Measurements from ENCODE around the gene SH3RF3.

SH3RF3 gene

DNA sequence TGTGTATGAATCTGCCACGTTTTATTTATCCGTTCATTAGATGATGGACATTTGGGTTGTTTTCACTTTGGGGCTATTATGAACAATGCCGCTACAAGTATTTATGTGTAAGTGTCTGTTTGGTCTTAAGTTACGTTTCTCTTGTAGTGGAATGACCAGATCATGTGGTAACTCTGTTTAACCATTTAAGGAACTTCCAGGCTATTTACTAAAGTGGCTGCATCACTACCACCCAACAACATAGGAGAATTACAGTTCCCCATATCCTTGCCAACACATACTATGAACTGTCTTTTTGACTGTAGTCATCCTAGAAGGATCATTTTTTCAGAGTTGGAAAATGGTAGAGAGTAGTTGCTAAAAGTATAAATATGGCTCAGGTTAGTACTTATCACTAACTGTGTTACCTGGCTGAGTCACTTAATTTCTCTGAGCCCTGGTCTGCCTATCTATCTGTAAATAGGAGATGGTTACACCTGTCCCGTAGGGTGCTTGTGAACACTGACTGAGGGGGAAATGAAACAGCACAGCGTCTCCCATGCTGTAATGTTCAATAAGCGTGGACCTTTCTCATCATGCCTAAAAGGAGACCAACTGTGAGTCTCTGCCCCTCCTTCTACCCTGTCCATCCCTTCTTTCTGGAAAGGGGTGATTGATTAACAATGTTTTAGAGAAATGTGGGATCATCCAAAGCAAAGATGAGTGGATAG lies 103.1 kb downstream of the SH3RF3 start:
- no peak overlapping the region for H3K4ac ChIP-seq (ENCODE audit: low read depth, low read length)
- WGBS (ENCODE audit: extremely low coverage, insufficient coverage, insufficient read length): no CpG with 5 or more reads among the region's 7 CpGs
- H3K23ac ChIP-seq (ENCODE audit: low read length): no peak overlapping the region
- H4K12ac ChIP-seq (ENCODE audit: low read depth, low read length): no peak overlapping the region
- no peak overlapping the region for H2AK5ac ChIP-seq (ENCODE audit: low read length)
- H3K4me3 ChIP-seq (ENCODE audit: low read depth, low read length): no peak overlapping the region
- no peaks in the 10 kb centered on the region for H3K79me2 ChIP-seq (ENCODE audit: control insufficient read depth, insufficient read depth, low read length, poor library complexity)
- H2BK12ac ChIP-seq (ENCODE audit: low read length): no peak overlapping the region
- H3K4me1 ChIP-seq (ENCODE audit: control insufficient read depth in 1 of 2, insufficient read depth in 2 of 2, low read length in 2 of 2): no peaks in the 10 kb centered on the region
- H3K27ac ChIP-seq (ENCODE audit: low read depth, low read length): no peak overlapping the region
- no peaks in the 10 kb centered on the region for H3K36me3 ChIP-seq (ENCODE audit: control insufficient read depth in 1 of 2, insufficient read depth in 2 of 2, low read length in 2 of 2)
- no peak overlapping the region for H3K9ac ChIP-seq (ENCODE audit: low read length)
- peaks cover 2% of the 10 kb centered on the region for H3K9me3 ChIP-seq (ENCODE audit: insufficient read depth, low read depth, low read length)
- no peaks in the 10 kb centered on the region for H3K79me1 ChIP-seq (ENCODE audit: low read length)
- no peak overlapping the region for H2BK5ac ChIP-seq (ENCODE audit: low read depth, low read length, poor library complexity)
- no peak overlapping the region for H3K18ac ChIP-seq (ENCODE audit: low read length)
- no peak overlapping the region for H4K8ac ChIP-seq (ENCODE audit: low read depth, low read length)
- H2AFZ ChIP-seq (ENCODE audit: insufficient read depth, low read length, poor library complexity): no peak overlapping the region
- no peak overlapping the region for H4K91ac ChIP-seq (ENCODE audit: low read depth, low read length)
- no peak overlapping the region for H3K4me2 ChIP-seq (ENCODE audit: low read length)
- no peaks in the 10 kb centered on the region for H3K27me3 ChIP-seq (ENCODE audit: insufficient read depth, low read length)
- H2BK120ac ChIP-seq (ENCODE audit: insufficient read depth, low read length, poor library complexity): no peak overlapping the region
- no peak for DNase-seq
- no peak overlapping the region for H3K14ac ChIP-seq (ENCODE audit: low read length)

DNA sequence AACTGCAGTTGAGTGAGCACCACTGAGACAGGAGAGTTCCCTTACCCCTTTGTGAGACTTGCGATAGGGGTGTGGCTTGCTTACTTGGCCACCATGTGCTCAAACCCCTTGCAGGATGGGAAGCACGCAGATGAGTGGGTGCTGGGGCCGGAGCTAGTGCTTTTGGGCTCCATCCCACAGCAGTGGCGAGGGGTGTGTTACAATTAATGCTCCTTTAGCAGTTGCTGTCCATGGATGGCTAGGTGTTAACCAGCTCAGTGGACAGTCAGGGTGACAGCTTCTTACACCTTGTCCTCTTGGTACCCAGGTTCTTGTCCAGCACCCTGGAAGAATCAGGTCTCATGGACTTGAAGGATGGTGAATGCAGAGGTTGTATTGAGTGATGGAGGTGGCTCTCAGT lies 103.9 kb downstream of the SH3RF3 start:
- no peak overlapping the region for H2BK5ac ChIP-seq (ENCODE audit: low read depth, low read length, poor library complexity)
- no peak overlapping the region for H3K9ac ChIP-seq (ENCODE audit: low read length)
- WGBS (ENCODE audit: extremely low coverage, insufficient coverage, insufficient read length): no CpG with 5 or more reads among the region's 4 CpGs
- H3K27me3 ChIP-seq (ENCODE audit: insufficient read depth, low read length): no peaks in the 10 kb centered on the region
- H3K9me3 ChIP-seq (ENCODE audit: insufficient read depth, low read depth, low read length): peaks cover 2% of the 10 kb centered on the region
- H2AK5ac ChIP-seq (ENCODE audit: low read length): no peak overlapping the region
- H3K79me2 ChIP-seq (ENCODE audit: control insufficient read depth, insufficient read depth, low read length, poor library complexity): no peaks in the 10 kb centered on the region
- H2BK120ac ChIP-seq (ENCODE audit: insufficient read depth, low read length, poor library complexity): no peak overlapping the region
- no peak for DNase-seq
- H3K18ac ChIP-seq (ENCODE audit: low read length): no peak overlapping the region
- H3K14ac ChIP-seq (ENCODE audit: low read length): no peak overlapping the region
- H2BK12ac ChIP-seq (ENCODE audit: low read length): no peak overlapping the region
- no peak overlapping the region for H3K23ac ChIP-seq (ENCODE audit: low read length)
- H3K36me3 ChIP-seq (ENCODE audit: control insufficient read depth in 1 of 2, insufficient read depth in 2 of 2, low read length in 2 of 2): no peaks in the 10 kb centered on the region
- no peak overlapping the region for H3K4ac ChIP-seq (ENCODE audit: low read depth, low read length)
- no peaks in the 10 kb centered on the region for H3K4me1 ChIP-seq (ENCODE audit: control insufficient read depth in 1 of 2, insufficient read depth in 2 of 2, low read length in 2 of 2)
- no peak overlapping the region for H3K4me3 ChIP-seq (ENCODE audit: low read depth, low read length)
- no peak overlapping the region for H4K8ac ChIP-seq (ENCODE audit: low read depth, low read length)
- H3K27ac ChIP-seq (ENCODE audit: low read depth, low read length): no peak overlapping the region
- no peak overlapping the region for H4K12ac ChIP-seq (ENCODE audit: low read depth, low read length)
- no peak overlapping the region for H3K4me2 ChIP-seq (ENCODE audit: low read length)
- H3K79me1 ChIP-seq (ENCODE audit: low read length): no peaks in the 10 kb centered on the region
- no peak overlapping the region for H4K91ac ChIP-seq (ENCODE audit: low read depth, low read length)
- no peak overlapping the region for H2AFZ ChIP-seq (ENCODE audit: insufficient read depth, low read length, poor library complexity)

DNA sequence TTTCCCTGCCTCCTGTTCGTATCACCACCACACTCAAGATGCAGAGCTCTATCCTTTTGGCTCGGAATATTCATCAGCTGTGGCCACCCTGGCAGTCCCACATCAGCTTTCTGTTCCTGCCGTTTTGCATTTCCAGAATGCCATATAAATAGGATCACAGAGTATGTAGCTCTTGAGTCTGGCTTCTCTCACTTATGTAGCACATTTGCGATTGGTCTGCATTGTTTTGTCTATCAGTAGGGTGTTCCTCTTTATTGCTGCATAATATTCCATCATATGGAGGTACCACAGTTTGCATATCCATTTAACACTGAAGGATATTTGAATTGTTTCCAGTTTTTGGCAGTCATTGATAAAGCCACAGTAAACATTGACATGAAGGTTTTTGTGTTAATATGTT lies 104.6 kb downstream of the SH3RF3 start:
- Histone ChIP-seq H2AFZ (ENCODE audit: insufficient read depth, low read length, poor library complexity) (no peak overlapping the region), H3K18ac (ENCODE audit: low read length) (no peak overlapping the region), H3K23ac (ENCODE audit: low read length) (no peak overlapping the region), H4K8ac (ENCODE audit: low read depth, low read length) (no peak overlapping the region), H3K4ac (ENCODE audit: low read depth, low read length) (no peak overlapping the region), H3K36me3 (ENCODE audit: control insufficient read depth in 1 of 2, insufficient read depth in 2 of 2, low read length in 2 of 2) (no peaks in the 10 kb centered on the region), H3K9me3 (ENCODE audit: insufficient read depth, low read depth, low read length) (peaks cover 2% of the 10 kb centered on the region), H3K27me3 (ENCODE audit: insufficient read depth, low read length) (no peaks in the 10 kb centered on the region), H3K4me3 (ENCODE audit: low read depth, low read length) (no peak overlapping the region), H3K79me1 (ENCODE audit: low read length) (no peaks in the 10 kb centered on the region), H3K4me1 (ENCODE audit: control insufficient read depth in 1 of 2, insufficient read depth in 2 of 2, low read length in 2 of 2) (no peaks in the 10 kb centered on the region), H2AK5ac (ENCODE audit: low read length) (no peak overlapping the region), H2BK5ac (ENCODE audit: low read depth, low read length, poor library complexity) (no peak overlapping the region), H2BK12ac (ENCODE audit: low read length) (no peak overlapping the region), H3K9ac (ENCODE audit: low read length) (no peak overlapping the region), H3K4me2 (ENCODE audit: low read length) (no peak overlapping the region), H3K79me2 (ENCODE audit: control insufficient read depth, insufficient read depth, low read length, poor library complexity) (no peaks in the 10 kb centered on the region), H2BK120ac (ENCODE audit: insufficient read depth, low read length, poor library complexity) (no peak overlapping the region), H3K14ac (ENCODE audit: low read length) (no peak overlapping the region), H4K12ac (ENCODE audit: low read depth, low read length) (no peak overlapping the region), H4K91ac (ENCODE audit: low read depth, low read length) (no peak overlapping the region), H3K27ac (ENCODE audit: low read depth, low read length) (no peak overlapping the region)
- no CpG with 5 or more reads among the region's 4 CpGs for WGBS (ENCODE audit: extremely low coverage, insufficient coverage, insufficient read length)
- no peak for DNase-seq

DNA sequence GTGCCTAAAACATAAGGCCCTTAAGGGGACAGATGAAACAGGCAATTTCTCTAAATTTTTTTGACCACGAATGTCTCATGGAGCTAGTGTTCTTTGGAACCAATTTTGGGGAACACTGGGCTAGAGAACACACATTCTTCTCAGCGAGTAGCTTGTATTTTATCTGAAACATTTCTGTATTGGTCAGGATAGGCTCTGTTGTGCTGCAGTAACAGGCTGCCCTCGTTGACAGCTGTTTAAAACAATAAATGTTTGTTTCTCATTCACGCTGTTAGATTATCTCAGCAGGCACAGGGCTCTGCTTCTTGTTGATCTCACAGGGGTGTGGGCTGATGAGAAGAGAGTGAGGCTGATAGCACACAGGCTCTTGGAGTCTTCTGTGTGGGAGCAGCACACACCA lies 105.3 kb downstream of the SH3RF3 start:
- no peak overlapping the region for H3K4me2 ChIP-seq (ENCODE audit: low read length)
- no peak overlapping the region for H2AK5ac ChIP-seq (ENCODE audit: low read length)
- no peak overlapping the region for H2BK5ac ChIP-seq (ENCODE audit: low read depth, low read length, poor library complexity)
- H3K4me3 ChIP-seq (ENCODE audit: low read depth, low read length): no peak overlapping the region
- H3K4ac ChIP-seq (ENCODE audit: low read depth, low read length): no peak overlapping the region
- H2BK120ac ChIP-seq (ENCODE audit: insufficient read depth, low read length, poor library complexity): no peak overlapping the region
- H3K9me3 ChIP-seq (ENCODE audit: insufficient read depth, low read depth, low read length): peaks cover 2% of the 10 kb centered on the region
- no peak overlapping the region for H2BK12ac ChIP-seq (ENCODE audit: low read length)
- H3K18ac ChIP-seq (ENCODE audit: low read length): no peak overlapping the region
- WGBS (ENCODE audit: extremely low coverage, insufficient coverage, insufficient read length): no CpG with 5 or more reads among the region's 4 CpGs
- H4K91ac ChIP-seq (ENCODE audit: low read depth, low read length): no peak overlapping the region
- H3K79me2 ChIP-seq (ENCODE audit: control insufficient read depth, insufficient read depth, low read length, poor library complexity): no peaks in the 10 kb centered on the region
- H3K4me1 ChIP-seq (ENCODE audit: control insufficient read depth in 1 of 2, insufficient read depth in 2 of 2, low read length in 2 of 2): peaks cover 0 to under 1% of the 10 kb centered on the region in 2 experiments
- no peak overlapping the region for H3K14ac ChIP-seq (ENCODE audit: low read length)
- H3K79me1 ChIP-seq (ENCODE audit: low read length): no peaks in the 10 kb centered on the region
- H3K9ac ChIP-seq (ENCODE audit: low read length): no peak overlapping the region
- H3K23ac ChIP-seq (ENCODE audit: low read length): no peak overlapping the region
- no peaks in the 10 kb centered on the region for H3K36me3 ChIP-seq (ENCODE audit: control insufficient read depth in 1 of 2, insufficient read depth in 2 of 2, low read length in 2 of 2)
- no peak overlapping the region for H2AFZ ChIP-seq (ENCODE audit: insufficient read depth, low read length, poor library complexity)
- no peak overlapping the region for H4K8ac ChIP-seq (ENCODE audit: low read depth, low read length)
- no peak overlapping the region for H3K27ac ChIP-seq (ENCODE audit: low read depth, low read length)
- DNase-seq: no peak
- H3K27me3 ChIP-seq (ENCODE audit: insufficient read depth, low read length): no peaks in the 10 kb centered on the region
- H4K12ac ChIP-seq (ENCODE audit: low read depth, low read length): no peak overlapping the region

Data from trophoblast cell (in vitro differentiated cells and primary cell).